Caco-2 (cell line): ENCODE measurements around the gene DBH. TPM values are rescaled to one million over a fixed set of nuclear protein-coding genes. Genes with fewer than 3 reads are reported as not detected.

Experiments used
- BruUV-seq: library from RNA; stranded (reverse); fragments of 400-500 nt; replicated peaks from 2 replicates; lab custom pipeline; 2021; lab: Mats Ljungman, UMichigan
- CTCF ChIA-PET: fragments of 300-600 bp; sonication (Branson Sonifier 250); formaldehyde crosslinking; loops from one replicate; lab custom pipeline; 2022; ENCODE audit warnings: antibody characterized with exemption; lab: Charles Lee
- POLR2A ChIA-PET: fragments of 300-600 bp; sonication (Branson Sonifier 250); formaldehyde crosslinking; loops from one replicate; lab custom pipeline; 2022; ENCODE audit warnings: antibody characterized with exemption; lab: Charles Lee
- DNase-seq, 2 experiments: peaks; one replicate each; pipeline versions ENCODE4 v3.0.0 to v3.0.0-alpha.2; 2020 to 2022
- H3K27me3 ChIP-seq: replicated peaks from 2 replicates; pipeline ENCODE4 v1.6.0; 2011; ENCODE audit warnings: low read length; ENCODE audit not compliant: control insufficient read depth, insufficient read depth
- H3K36me3 ChIP-seq: 2 replicates; pipeline ENCODE4 v1.5.1; 2011; ENCODE audit warnings: low read length; ENCODE audit not compliant: control insufficient read depth, insufficient read depth
- H3K4me1 ChIP-seq: fragments of 250-450 bp; sonication (Bioruptor Pico); 2 replicates; pipeline ENCODE4 v1.5.1; 2020; ENCODE audit warnings: mild to moderate bottlenecking
- H3K4me3 ChIP-seq: 2 replicates; pipeline ENCODE4 v1.5.1; 2011; ENCODE audit warnings: low read depth, mild to moderate bottlenecking, control low read depth, low read length
- H3K9me3 ChIP-seq: fragments of 250-450 bp; sonication (Bioruptor Pico); 2 replicates; pipeline ENCODE4 v1.5.1; 2020; ENCODE audit warnings: mild to moderate bottlenecking, moderate library complexity
- H3K27ac Mint-ChIP-seq: one replicate; pipeline ENCODE4 v1.8.0; 2022; ENCODE audit warnings: mixed read lengths; ENCODE audit not compliant: unreplicated experiment
- H3K27me3 Mint-ChIP-seq: one replicate; pipeline ENCODE4 v1.8.0; 2022; ENCODE audit warnings: mixed read lengths; ENCODE audit not compliant: insufficient read depth, unreplicated experiment
- H3K36me3 Mint-ChIP-seq: one replicate; pipeline ENCODE4 v1.8.0; 2022; ENCODE audit warnings: mild to moderate bottlenecking, mixed read lengths; ENCODE audit not compliant: insufficient read depth, unreplicated experiment
- H3K4me1 Mint-ChIP-seq: one replicate; pipeline ENCODE4 v1.8.0; 2022; ENCODE audit warnings: low read depth, mixed read lengths; ENCODE audit not compliant: unreplicated experiment
- H3K4me3 Mint-ChIP-seq: one replicate; pipeline ENCODE4 v1.8.0; 2022; ENCODE audit warnings: mild to moderate bottlenecking, moderate library complexity, mixed read lengths; ENCODE audit not compliant: unreplicated experiment
- H3K9me3 Mint-ChIP-seq: one replicate; pipeline ENCODE4 v1.8.0; 2022; ENCODE audit warnings: mixed read lengths; ENCODE audit not compliant: unreplicated experiment
- intact Hi-C: fragments of 100-400 bp; cut with micrococcal nuclease; formaldehyde crosslinking; loops from one replicate; pipeline ENCODE4 v1.10.0; 2022; ENCODE audit not compliant: unreplicated experiment
- total RNA-seq: library from RNA; stranded (reverse); gene quantifications from 2 replicates; pipeline ENCODE4 v1.2.3, GENCODE V29; 2022
- TF ChIP-seq, protein P1 (sequence below), 2 experiments: fragments of 200-600 bp in 1 of 2; IDR thresholded peaks; 1 replicate in 1 of 2; 2 replicates in 1 of 2; pipeline versions ENCODE4 v1.5.1 to v1.8.0; 2011 to 2022; ENCODE audit warnings: antibody characterized with exemption in 1 of 2, control low read depth in 1 of 2, inconsistent platforms in 1 of 2, low read depth in 1 of 2, low read length in 1 of 2, mild to moderate bottlenecking in 1 of 2, moderate library complexity in 1 of 2; ENCODE audit not compliant: insufficient read depth in 1 of 2, severe bottlenecking in 1 of 2, unreplicated experiment in 1 of 2

The DBH gene
- total RNA-seq, 1 experiment from 2014 or later: not detected

DNA sequence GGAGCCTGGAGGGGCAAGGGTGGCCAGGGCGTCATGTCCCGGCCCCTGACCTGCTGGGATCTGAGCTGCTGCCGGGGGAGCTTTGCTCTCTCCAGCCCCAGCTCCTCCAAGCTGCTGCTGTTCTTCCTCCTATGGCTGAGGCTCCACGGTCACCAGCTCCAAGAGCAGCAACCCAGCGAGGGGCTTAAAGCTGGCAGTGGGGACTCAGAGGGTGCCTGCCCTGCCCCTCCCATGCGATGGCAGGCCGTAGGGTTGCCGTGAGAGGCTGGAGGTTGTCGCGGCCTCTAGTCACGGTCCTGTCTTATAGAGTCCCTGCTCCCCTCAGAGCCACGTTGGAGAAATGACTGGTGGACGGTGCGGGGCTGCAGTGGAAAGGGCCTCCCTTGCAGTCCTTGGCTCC is 19.5 kb downstream of the DBH start:
- Mint-ChIP-seq H3K27me3 (no peaks in the 10 kb centered on the region), H3K4me3 (no peak overlapping the region), H3K9me3 (no peaks in the 10 kb centered on the region), H3K27ac (no peak overlapping the region), H3K4me1 (no peaks in the 10 kb centered on the region), H3K36me3 (no peaks in the 10 kb centered on the region)
- Histone ChIP-seq H3K36me3 (no peaks in the 10 kb centered on the region), H3K4me1 (peaks cover 15% of the 10 kb centered on the region), H3K4me3 (no peak overlapping the region), H3K9me3 (no peaks in the 10 kb centered on the region), H3K27me3 (peaks cover 1% of the 10 kb centered on the region; the same call in 1 of the 2 replicates)
- intact Hi-C loops: no loop called here
- CTCF ChIA-PET: no interaction called here
- BruUV-seq: no TSS peak
- POLR2A ChIA-PET: no interaction called here
- TF ChIP-seq, protein P1, sequence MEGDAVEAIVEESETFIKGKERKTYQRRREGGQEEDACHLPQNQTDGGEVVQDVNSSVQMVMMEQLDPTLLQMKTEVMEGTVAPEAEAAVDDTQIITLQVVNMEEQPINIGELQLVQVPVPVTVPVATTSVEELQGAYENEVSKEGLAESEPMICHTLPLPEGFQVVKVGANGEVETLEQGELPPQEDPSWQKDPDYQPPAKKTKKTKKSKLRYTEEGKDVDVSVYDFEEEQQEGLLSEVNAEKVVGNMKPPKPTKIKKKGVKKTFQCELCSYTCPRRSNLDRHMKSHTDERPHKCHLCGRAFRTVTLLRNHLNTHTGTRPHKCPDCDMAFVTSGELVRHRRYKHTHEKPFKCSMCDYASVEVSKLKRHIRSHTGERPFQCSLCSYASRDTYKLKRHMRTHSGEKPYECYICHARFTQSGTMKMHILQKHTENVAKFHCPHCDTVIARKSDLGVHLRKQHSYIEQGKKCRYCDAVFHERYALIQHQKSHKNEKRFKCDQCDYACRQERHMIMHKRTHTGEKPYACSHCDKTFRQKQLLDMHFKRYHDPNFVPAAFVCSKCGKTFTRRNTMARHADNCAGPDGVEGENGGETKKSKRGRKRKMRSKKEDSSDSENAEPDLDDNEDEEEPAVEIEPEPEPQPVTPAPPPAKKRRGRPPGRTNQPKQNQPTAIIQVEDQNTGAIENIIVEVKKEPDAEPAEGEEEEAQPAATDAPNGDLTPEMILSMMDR (IDR thresholded peaks at IDR 0.05; ENCODE audit: insufficient read depth in 1 of 2, low read depth in 1 of 2, low read length in 1 of 2, severe bottlenecking in 1 of 2, unreplicated experiment in 1 of 2): no peak
- no peak for DNase-seq

DNA sequence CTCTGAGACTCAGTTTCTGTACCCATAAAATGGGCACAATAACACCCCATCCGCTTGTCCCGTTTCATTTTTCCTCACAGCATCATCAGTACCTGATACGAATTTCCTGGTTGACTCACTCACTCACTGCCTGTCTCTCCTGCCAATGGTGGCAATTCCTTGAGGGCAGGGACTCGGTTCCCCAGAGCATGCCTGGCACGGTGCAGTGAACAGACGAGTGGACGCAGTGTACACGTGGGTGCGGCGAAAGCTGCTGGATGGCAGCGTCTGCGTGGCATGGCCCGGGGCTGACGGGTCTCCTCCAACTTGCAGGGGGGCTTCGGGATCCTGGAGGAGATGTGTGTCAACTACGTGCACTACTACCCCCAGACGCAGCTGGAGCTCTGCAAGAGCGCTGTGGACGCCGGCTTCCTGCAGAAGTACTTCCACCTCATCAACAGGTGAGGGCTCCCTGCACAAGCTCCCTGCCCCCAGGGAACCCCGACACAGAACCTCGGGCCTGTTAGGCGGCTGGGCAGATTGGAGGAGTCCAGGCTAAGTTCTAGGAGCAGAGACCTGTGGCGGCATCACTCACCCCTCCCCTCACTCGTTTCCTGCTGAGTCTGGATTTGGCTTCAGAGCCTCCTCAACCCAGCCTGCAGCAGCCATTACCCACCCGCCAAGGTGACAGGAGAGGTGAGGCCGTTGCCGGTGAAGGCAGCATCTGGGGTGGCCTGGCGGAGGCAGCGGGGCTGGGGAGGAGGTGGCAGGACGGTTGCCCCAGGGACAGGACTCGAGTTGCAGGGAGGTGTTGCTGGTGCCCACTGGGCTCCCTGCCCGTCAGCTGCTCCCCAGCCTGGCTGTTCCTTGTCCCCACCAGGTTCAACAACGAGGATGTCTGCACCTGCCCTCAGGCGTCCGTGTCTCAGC is 20.3 kb downstream of the DBH start:
- Histone ChIP-seq H3K4me3 (no peak overlapping the region), H3K9me3 (no peaks in the 10 kb centered on the region), H3K27me3 (no peaks in the 10 kb centered on the region; the same call in 1 of the 2 replicates), H3K4me1 (peaks cover 15% of the 10 kb centered on the region), H3K36me3 (no peaks in the 10 kb centered on the region)
- Mint-ChIP-seq H3K4me1 (no peaks in the 10 kb centered on the region), H3K27me3 (no peaks in the 10 kb centered on the region), H3K27ac (no peak overlapping the region), H3K4me3 (no peak overlapping the region), H3K36me3 (no peaks in the 10 kb centered on the region), H3K9me3 (no peaks in the 10 kb centered on the region)
- DNase-seq: no peak
- no TSS peak for BruUV-seq
- ChIA-PET POLR2A (no interaction called here), CTCF (no interaction called here)
- intact Hi-C loops: no loop called here
- TF ChIP-seq, protein P1 (IDR thresholded peaks at IDR 0.05; ENCODE audit: insufficient read depth in 1 of 2, low read depth in 1 of 2, low read length in 1 of 2, severe bottlenecking in 1 of 2, unreplicated experiment in 1 of 2): no peak

DNA sequence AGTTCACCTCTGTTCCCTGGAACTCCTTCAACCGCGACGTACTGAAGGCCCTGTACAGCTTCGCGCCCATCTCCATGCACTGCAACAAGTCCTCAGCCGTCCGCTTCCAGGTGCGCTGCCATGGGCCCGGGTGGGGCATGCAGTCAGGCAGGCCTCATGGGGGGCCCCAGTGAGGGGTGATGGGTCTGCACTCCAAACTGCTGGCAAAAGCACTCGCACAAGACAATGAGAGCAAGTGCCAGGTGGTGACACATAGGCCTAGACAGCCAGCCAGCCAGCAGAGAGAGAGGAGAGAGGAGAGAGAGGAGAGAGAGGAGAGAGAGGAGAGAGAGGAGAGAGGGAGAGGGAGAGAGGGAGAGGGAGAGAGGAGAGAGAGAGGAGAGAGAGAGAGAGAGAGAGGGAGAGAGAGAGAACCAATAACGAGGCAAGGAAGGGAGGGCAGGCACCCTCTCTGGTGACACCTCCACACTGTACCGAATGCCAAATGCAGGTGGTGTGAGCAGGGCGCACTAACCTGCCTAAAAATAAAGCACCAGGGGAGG is 21.0 kb downstream of the DBH start:
- no TSS peak for BruUV-seq
- H3K4me1 ChIP-seq: peaks cover 15% of the 10 kb centered on the region
- no peak for DNase-seq
- H3K9me3 Mint-ChIP-seq: no peaks in the 10 kb centered on the region
- H3K36me3 ChIP-seq: no peaks in the 10 kb centered on the region
- no peak overlapping the region for H3K4me3 ChIP-seq
- CTCF ChIA-PET: no interaction called here
- no peaks in the 10 kb centered on the region for H3K9me3 ChIP-seq
- H3K27me3 ChIP-seq: no peaks in the 10 kb centered on the region; the same call in 1 of the 2 replicates
- TF ChIP-seq, protein P1 (IDR thresholded peaks at IDR 0.05; ENCODE audit: insufficient read depth in 1 of 2, low read depth in 1 of 2, low read length in 1 of 2, severe bottlenecking in 1 of 2, unreplicated experiment in 1 of 2): no peak
- H3K4me1 Mint-ChIP-seq: no peaks in the 10 kb centered on the region
- no peak overlapping the region for H3K4me3 Mint-ChIP-seq
- intact Hi-C loops: no loop called here
- no peak overlapping the region for H3K27ac Mint-ChIP-seq
- no peaks in the 10 kb centered on the region for H3K27me3 Mint-ChIP-seq
- POLR2A ChIA-PET: no interaction called here
- H3K36me3 Mint-ChIP-seq: no peaks in the 10 kb centered on the region
